ENCODE data around the gene PTTG1IP. TPM values are rescaled to one million over a fixed set of nuclear protein-coding genes. Genes with fewer than 3 reads are reported as not detected.

PTTG1IP gene
- total RNA-seq, 2 experiments from 2014 or later, result 38.9 to 58.1 TPM

- Histone ChIP-seq H3K79me2 (ENCODE audit: insufficient read depth, low read depth, low read length) (no peaks in the 10 kb centered on the region), H3K9me2 (ENCODE audit: insufficient read depth, low read length) (no peaks in the 10 kb centered on the region), H4K20me1 (ENCODE audit: insufficient read depth, low read length) (no peaks in the 10 kb centered on the region), H3K36me3 (ENCODE audit: insufficient read depth, low read length) (no peaks in the 10 kb centered on the region), H3K4me1 (ENCODE audit: insufficient read depth, low read length, poor library complexity, severe bottlenecking) (no peaks in the 10 kb centered on the region), H3K4me3 (ENCODE audit: low read depth, low read length, poor library complexity, severe bottlenecking) (no peak overlapping the region), H3K9me3 (ENCODE audit: low read length) (no peaks in the 10 kb centered on the region), H2AFZ (ENCODE audit: low read length) (no peak overlapping the region), H3K27ac (ENCODE audit: low read depth, low read length, poor library complexity, severe bottlenecking) (no peak overlapping the region), H3K4me2 (ENCODE audit: low read length) (no peak overlapping the region)
- ChIA-PET CTCF (ENCODE audit: unreplicated experiment) (interaction anchor here (1.0 kb wide), 1 partner anchor 36 kb away, joined by 3 read pairs; no protein-coding TSS in a partner anchor), POLR2A (interaction anchor here (0.6 kb wide), 1 partner anchor 165 kb away, joined by 3 read pairs; no protein-coding TSS in a partner anchor)
- intact Hi-C loops (cut with micrococcal nuclease; ENCODE audit: unreplicated experiment), result no loop called here
- no TSS peak for BruUV-seq (replicated peaks)
- no peak for DNase-seq (ENCODE audit: low spot score)
- TF ChIP-seq EZH2phosphoT487 (IDR thresholded peaks at IDR 0.05; ENCODE audit: borderline replicate concordance, low read depth, low read length) (no peak), CTCF (conservative IDR thresholded peaks at IDR 0.05; ENCODE audit: low read length) (no peak)
Observed at GRCh38 chr21:44895859-44896258, 22.4 kb upstream of the PTTG1IP start.

GRCh38 chr21:44894687-44895302 lies 21.3 kb upstream of the PTTG1IP start:
- intact Hi-C loops (cut with micrococcal nuclease; ENCODE audit: unreplicated experiment), result no loop called here
- Histone ChIP-seq H3K4me3 (ENCODE audit: low read depth, low read length, poor library complexity, severe bottlenecking) (no peak overlapping the region), H3K36me3 (ENCODE audit: insufficient read depth, low read length) (no peaks in the 10 kb centered on the region), H3K4me1 (ENCODE audit: insufficient read depth, low read length, poor library complexity, severe bottlenecking) (no peaks in the 10 kb centered on the region), H3K9me3 (ENCODE audit: low read length) (no peaks in the 10 kb centered on the region), H3K4me2 (ENCODE audit: low read length) (no peak overlapping the region), H3K79me2 (ENCODE audit: insufficient read depth, low read depth, low read length) (no peaks in the 10 kb centered on the region), H2AFZ (ENCODE audit: low read length) (no peak overlapping the region), H3K9me2 (ENCODE audit: insufficient read depth, low read length) (no peaks in the 10 kb centered on the region), H3K27ac (ENCODE audit: low read depth, low read length, poor library complexity, severe bottlenecking) (no peak overlapping the region), H4K20me1 (ENCODE audit: insufficient read depth, low read length) (no peaks in the 10 kb centered on the region)
- no peak for DNase-seq (ENCODE audit: low spot score)
- ChIA-PET POLR2A (no interaction called here), CTCF (ENCODE audit: unreplicated experiment) (interaction anchor here (1.0 kb wide), 1 partner anchor 37 kb away, joined by 3 read pairs; no protein-coding TSS in a partner anchor)
- TF ChIP-seq EZH2phosphoT487 (IDR thresholded peaks at IDR 0.05; ENCODE audit: borderline replicate concordance, low read depth, low read length), result no peak
- no peak for TF ChIP-seq CTCF (conservative IDR thresholded peaks at IDR 0.05; ENCODE audit: low read length)
- BruUV-seq (replicated peaks), result no TSS peak

GRCh38 chr21:44893948-44894656 lies 20.6 kb upstream of the PTTG1IP start:
- DNase-seq (ENCODE audit: low spot score), result no peak
- no peak overlapping the region for H3K4me2 ChIP-seq (ENCODE audit: low read length)
- POLR2A ChIA-PET, result interaction anchor here (0.6 kb wide), 1 partner anchor 231 kb away, joined by 3 read pairs; no protein-coding TSS in a partner anchor
- intact Hi-C loops (cut with micrococcal nuclease; ENCODE audit: unreplicated experiment), result loop anchor here (2.0 kb wide), 1 partner anchor 17 kb away; no protein-coding TSS in a partner anchor
- CTCF ChIA-PET (ENCODE audit: unreplicated experiment), result no interaction called here
- no peak overlapping the region for H3K4me3 ChIP-seq (ENCODE audit: low read depth, low read length, poor library complexity, severe bottlenecking)
- H3K9me3 ChIP-seq (ENCODE audit: low read length), result no peaks in the 10 kb centered on the region
- H4K20me1 ChIP-seq (ENCODE audit: insufficient read depth, low read length), result no peaks in the 10 kb centered on the region
- no peaks in the 10 kb centered on the region for H3K4me1 ChIP-seq (ENCODE audit: insufficient read depth, low read length, poor library complexity, severe bottlenecking)
- BruUV-seq (replicated peaks), result no TSS peak
- no peaks in the 10 kb centered on the region for H3K79me2 ChIP-seq (ENCODE audit: insufficient read depth, low read depth, low read length)
- no peaks in the 10 kb centered on the region for H3K36me3 ChIP-seq (ENCODE audit: insufficient read depth, low read length)
- TF ChIP-seq CTCF (conservative IDR thresholded peaks at IDR 0.05; ENCODE audit: low read length) (no peak), EZH2phosphoT487 (IDR thresholded peaks at IDR 0.05; ENCODE audit: borderline replicate concordance, low read depth, low read length) (no peak)
- no peaks in the 10 kb centered on the region for H3K9me2 ChIP-seq (ENCODE audit: insufficient read depth, low read length)
- H3K27ac ChIP-seq (ENCODE audit: low read depth, low read length, poor library complexity, severe bottlenecking), result no peak overlapping the region
- H2AFZ ChIP-seq (ENCODE audit: low read length), result no peak overlapping the region

All from OCI-LY7 (cell line).